Liver (tissue), 9 donors: ENCODE data around the gene MPP3. TPM values are rescaled to one million over a fixed set of nuclear protein-coding genes. Genes with fewer than 3 reads are reported as not detected.

Source experiments
- DNase-seq: peaks from one replicate; pipeline ENCODE4 v3.0.0-alpha.2; 2017; ENCODE audit warnings: low spot score
- H3K27ac ChIP-seq, 2 donors: one replicate each; pipeline ENCODE4 v1.7.0; 2013; ENCODE audit warnings: inconsistent platforms in 2 of 2, low read length in 2 of 2, control low read depth in 1 of 2, low read depth in 1 of 2, mild to moderate bottlenecking in 1 of 2
- H3K27me3 ChIP-seq, 4 donors: one replicate each; pipeline versions ENCODE4 v1.6.1 to v1.7.0; 2013; ENCODE audit warnings: low read length in 3 of 4, inconsistent platforms in 1 of 4, mild to moderate bottlenecking in 1 of 4, moderate library complexity in 1 of 4; ENCODE audit not compliant: control insufficient read depth in 4 of 4, insufficient read depth in 4 of 4
- H3K36me3 ChIP-seq, 4 donors: one replicate each; pipeline versions ENCODE4 v1.6.1 to v1.7.0; 2013; ENCODE audit warnings: low read length in 3 of 4, mild to moderate bottlenecking in 3 of 4, low read depth in 1 of 4, moderate library complexity in 1 of 4; ENCODE audit not compliant: control insufficient read depth in 4 of 4, insufficient read depth in 3 of 4
- H3K4me1 ChIP-seq, 4 donors: one replicate each; pipeline versions ENCODE4 v1.6.1 to v1.7.0; 2013; ENCODE audit warnings: low read length in 3 of 4, mild to moderate bottlenecking in 3 of 4, moderate library complexity in 1 of 4; ENCODE audit not compliant: control insufficient read depth in 4 of 4, insufficient read depth in 4 of 4
- H3K4me3 ChIP-seq, 3 donors: one replicate each; pipeline versions ENCODE4 v1.6.1 to v1.7.0; 2013; ENCODE audit warnings: low read length in 3 of 3, control low read depth in 1 of 3, low read depth in 1 of 3, mild to moderate bottlenecking in 1 of 3
- H3K9ac ChIP-seq, 2 donors: one replicate each; pipeline ENCODE4 v1.7.0; 2013; ENCODE audit warnings: low read length in 2 of 2, mild to moderate bottlenecking in 2 of 2, moderate library complexity in 2 of 2, control low read depth in 1 of 2, low read depth in 1 of 2
- H3K9me3 ChIP-seq, 4 donors: one replicate each; pipeline versions ENCODE4 v1.6.1 to v1.7.0; 2013; ENCODE audit warnings: low read length in 3 of 4; ENCODE audit not compliant: control insufficient read depth in 4 of 4
- EGR1 ChIP-seq, 2 donors: IDR thresholded peaks; 2 replicates each; pipeline ENCODE4 v1.6.1; 2016 to 2018; ENCODE audit warnings: antibody characterized with exemption in 2 of 2, low read depth in 2 of 2
- FOXA1 ChIP-seq: IDR thresholded peaks from 2 replicates; pipeline ENCODE4 v1.6.1; 2016; ENCODE audit warnings: antibody characterized with exemption
- FOXA2 ChIP-seq: IDR thresholded peaks from 2 replicates; pipeline ENCODE4 v1.6.1; 2016; ENCODE audit warnings: antibody characterized with exemption
- GABPA ChIP-seq, 2 donors: IDR thresholded peaks in 1 of 2; conservative IDR thresholded peaks in 1 of 2; 2 replicates each; pipeline ENCODE4 v1.6.1; 2016; ENCODE audit warnings: antibody characterized with exemption in 2 of 2, mild to moderate bottlenecking in 1 of 2, moderate library complexity in 1 of 2
- HNF4A ChIP-seq, 2 donors: conservative IDR thresholded peaks; 2 replicates each; pipeline ENCODE4 v1.6.1; 2016; ENCODE audit warnings: antibody characterized with exemption in 2 of 2, mild to moderate bottlenecking in 2 of 2
- HNF4G ChIP-seq: IDR thresholded peaks from 2 replicates; pipeline ENCODE4 v1.6.1; 2016; ENCODE audit warnings: antibody characterized with exemption
- JUND ChIP-seq, 2 donors: IDR thresholded peaks; 2 replicates each; pipeline ENCODE4 v1.6.1; 2016; ENCODE audit warnings: antibody characterized with exemption in 2 of 2
- NR2F2 ChIP-seq: IDR thresholded peaks from 2 replicates; pipeline ENCODE4 v1.6.1; 2016; ENCODE audit warnings: antibody characterized with exemption
- RAD21 ChIP-seq, 2 donors: IDR thresholded peaks; 2 replicates each; pipeline ENCODE4 v1.6.1; 2016; ENCODE audit warnings: antibody characterized with exemption in 2 of 2, mild to moderate bottlenecking in 2 of 2
- RXRA ChIP-seq, 2 donors: IDR thresholded peaks; 2 replicates each; pipeline ENCODE4 v1.6.1; 2017 to 2018; ENCODE audit warnings: antibody characterized with exemption in 2 of 2, mild to moderate bottlenecking in 1 of 2
- SP1 ChIP-seq: IDR thresholded peaks from 2 replicates; pipeline ENCODE4 v1.6.1; 2018; ENCODE audit warnings: antibody characterized with exemption, mild to moderate bottlenecking
- TAF1 ChIP-seq: conservative IDR thresholded peaks from 2 replicates; pipeline ENCODE4 v1.6.1; 2016; ENCODE audit warnings: antibody characterized with exemption, mild to moderate bottlenecking
- YY1 ChIP-seq: IDR thresholded peaks from 2 replicates; pipeline ENCODE4 v1.6.1; 2016; ENCODE audit warnings: antibody characterized with exemption, mild to moderate bottlenecking
- WGBS: extraction: QIAGEN DNeasy Blood & Tissue Kit; methylation state at CpG from one replicate; pipeline ENCODE4 v1.1.7; 2013; 5-methylcytosine and 5-hydroxymethylcytosine counted together
- polyA plus RNA-seq, 2 donors: library from polyadenylated mRNA; stranded (reverse) in 1 of 2; unstranded in 1 of 2; fragments of 200-250 nt in 1 of 2; fragments of >200 nt in 1 of 2; fragmentation: Nextera tagmentation in 1 of 2; extraction: Ambion mirVana in 1 of 2; gene quantifications; one replicate each; pipeline versions ENCODE4 v1.2.1 to v1.2.3, GENCODE V29; 2013 to 2015
- total RNA-seq, 2 donors: library from RNA; depleted of rRNA; stranded (reverse); fragments of >200 nt; gene quantifications; one replicate each; pipeline ENCODE4 v1.2.3, GENCODE V29; 2014
- TF ChIP-seq, protein P1 (sequence below): fragments of 150-350 bp; IDR thresholded peaks from 2 replicates; pipeline ENCODE4 v1.5.1; 2017; ENCODE audit warnings: improper control_type of control experiment, low read depth, low read length; ENCODE audit not compliant: missing input control
- TF ChIP-seq, protein P2 (sequence below): IDR thresholded peaks from 2 replicates; pipeline ENCODE4 v1.6.1; 2016; ENCODE audit warnings: antibody characterized with exemption, mild to moderate bottlenecking
- TF ChIP-seq, protein P3 (sequence below): IDR thresholded peaks from 2 replicates; pipeline ENCODE4 v1.6.1; 2016; ENCODE audit warnings: antibody characterized with exemption
- TF ChIP-seq, protein P4 (sequence below): IDR thresholded peaks from 2 replicates; pipeline ENCODE4 v1.6.1; 2016; ENCODE audit warnings: antibody characterized with exemption
- TF ChIP-seq, protein P5 (sequence below): IDR thresholded peaks from 2 replicates; pipeline ENCODE4 v1.6.1; 2016; ENCODE audit warnings: antibody characterized with exemption
- donor health status: healthy.
- donor health status: healthy.
- donor health status: healthy.
- donor health status: healthy.
- donor health status: healthy.

Gene MPP3
- total and polyA plus RNA-seq, 4 donors: 0.23 to 1.3 (median 0.72) TPM

DNA sequence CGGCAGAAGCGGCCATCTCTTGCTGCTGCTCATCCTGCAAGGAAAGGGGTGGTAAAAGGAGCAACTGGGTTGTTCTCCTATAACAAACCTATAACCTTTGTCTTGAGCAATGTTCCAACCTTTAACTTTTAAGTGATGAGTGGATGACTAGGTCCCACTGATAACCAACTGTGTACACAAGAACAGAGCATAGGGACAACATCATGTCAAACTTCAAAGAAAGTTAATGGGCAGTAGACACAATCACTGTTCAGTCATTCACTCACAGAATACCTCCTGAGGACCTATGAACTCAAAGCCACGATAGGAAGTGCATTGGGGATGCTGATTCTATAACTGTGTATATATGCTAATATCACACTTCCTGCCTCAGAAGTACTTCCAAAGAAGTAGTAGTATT, 31.1 kb downstream of the MPP3 start:
- H3K36me3 ChIP-seq: no peaks in the 10 kb centered on the region
- WGBS: 78% methylated on average over 3 of the region's 3 CpGs
- no peak overlapping the region for H3K4me3 ChIP-seq
- DNase-seq: no peak
- no peak overlapping the region for H3K9ac ChIP-seq
- no peak overlapping the region for H3K27ac ChIP-seq
- TF ChIP-seq EGR1 (IDR thresholded peaks at IDR 0.05; ENCODE audit: low read depth in 2 of 2) (no peak), FOXA1 (no peak), NR2F2 (no peak), JUND (IDR thresholded peaks at IDR 0.05) (no peak)
- TF ChIP-seq, protein P1, sequence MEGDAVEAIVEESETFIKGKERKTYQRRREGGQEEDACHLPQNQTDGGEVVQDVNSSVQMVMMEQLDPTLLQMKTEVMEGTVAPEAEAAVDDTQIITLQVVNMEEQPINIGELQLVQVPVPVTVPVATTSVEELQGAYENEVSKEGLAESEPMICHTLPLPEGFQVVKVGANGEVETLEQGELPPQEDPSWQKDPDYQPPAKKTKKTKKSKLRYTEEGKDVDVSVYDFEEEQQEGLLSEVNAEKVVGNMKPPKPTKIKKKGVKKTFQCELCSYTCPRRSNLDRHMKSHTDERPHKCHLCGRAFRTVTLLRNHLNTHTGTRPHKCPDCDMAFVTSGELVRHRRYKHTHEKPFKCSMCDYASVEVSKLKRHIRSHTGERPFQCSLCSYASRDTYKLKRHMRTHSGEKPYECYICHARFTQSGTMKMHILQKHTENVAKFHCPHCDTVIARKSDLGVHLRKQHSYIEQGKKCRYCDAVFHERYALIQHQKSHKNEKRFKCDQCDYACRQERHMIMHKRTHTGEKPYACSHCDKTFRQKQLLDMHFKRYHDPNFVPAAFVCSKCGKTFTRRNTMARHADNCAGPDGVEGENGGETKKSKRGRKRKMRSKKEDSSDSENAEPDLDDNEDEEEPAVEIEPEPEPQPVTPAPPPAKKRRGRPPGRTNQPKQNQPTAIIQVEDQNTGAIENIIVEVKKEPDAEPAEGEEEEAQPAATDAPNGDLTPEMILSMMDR: no peak
- TF ChIP-seq, protein P2, sequence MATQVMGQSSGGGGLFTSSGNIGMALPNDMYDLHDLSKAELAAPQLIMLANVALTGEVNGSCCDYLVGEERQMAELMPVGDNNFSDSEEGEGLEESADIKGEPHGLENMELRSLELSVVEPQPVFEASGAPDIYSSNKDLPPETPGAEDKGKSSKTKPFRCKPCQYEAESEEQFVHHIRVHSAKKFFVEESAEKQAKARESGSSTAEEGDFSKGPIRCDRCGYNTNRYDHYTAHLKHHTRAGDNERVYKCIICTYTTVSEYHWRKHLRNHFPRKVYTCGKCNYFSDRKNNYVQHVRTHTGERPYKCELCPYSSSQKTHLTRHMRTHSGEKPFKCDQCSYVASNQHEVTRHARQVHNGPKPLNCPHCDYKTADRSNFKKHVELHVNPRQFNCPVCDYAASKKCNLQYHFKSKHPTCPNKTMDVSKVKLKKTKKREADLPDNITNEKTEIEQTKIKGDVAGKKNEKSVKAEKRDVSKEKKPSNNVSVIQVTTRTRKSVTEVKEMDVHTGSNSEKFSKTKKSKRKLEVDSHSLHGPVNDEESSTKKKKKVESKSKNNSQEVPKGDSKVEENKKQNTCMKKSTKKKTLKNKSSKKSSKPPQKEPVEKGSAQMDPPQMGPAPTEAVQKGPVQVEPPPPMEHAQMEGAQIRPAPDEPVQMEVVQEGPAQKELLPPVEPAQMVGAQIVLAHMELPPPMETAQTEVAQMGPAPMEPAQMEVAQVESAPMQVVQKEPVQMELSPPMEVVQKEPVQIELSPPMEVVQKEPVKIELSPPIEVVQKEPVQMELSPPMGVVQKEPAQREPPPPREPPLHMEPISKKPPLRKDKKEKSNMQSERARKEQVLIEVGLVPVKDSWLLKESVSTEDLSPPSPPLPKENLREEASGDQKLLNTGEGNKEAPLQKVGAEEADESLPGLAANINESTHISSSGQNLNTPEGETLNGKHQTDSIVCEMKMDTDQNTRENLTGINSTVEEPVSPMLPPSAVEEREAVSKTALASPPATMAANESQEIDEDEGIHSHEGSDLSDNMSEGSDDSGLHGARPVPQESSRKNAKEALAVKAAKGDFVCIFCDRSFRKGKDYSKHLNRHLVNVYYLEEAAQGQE: no peak
- TF ChIP-seq, protein P3, sequence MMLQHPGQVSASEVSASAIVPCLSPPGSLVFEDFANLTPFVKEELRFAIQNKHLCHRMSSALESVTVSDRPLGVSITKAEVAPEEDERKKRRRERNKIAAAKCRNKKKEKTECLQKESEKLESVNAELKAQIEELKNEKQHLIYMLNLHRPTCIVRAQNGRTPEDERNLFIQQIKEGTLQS: no peak
- H3K9me3 ChIP-seq: no peaks in the 10 kb centered on the region
- no peaks in the 10 kb centered on the region for H3K27me3 ChIP-seq
- H3K4me1 ChIP-seq: no peaks in the 10 kb centered on the region

DNA sequence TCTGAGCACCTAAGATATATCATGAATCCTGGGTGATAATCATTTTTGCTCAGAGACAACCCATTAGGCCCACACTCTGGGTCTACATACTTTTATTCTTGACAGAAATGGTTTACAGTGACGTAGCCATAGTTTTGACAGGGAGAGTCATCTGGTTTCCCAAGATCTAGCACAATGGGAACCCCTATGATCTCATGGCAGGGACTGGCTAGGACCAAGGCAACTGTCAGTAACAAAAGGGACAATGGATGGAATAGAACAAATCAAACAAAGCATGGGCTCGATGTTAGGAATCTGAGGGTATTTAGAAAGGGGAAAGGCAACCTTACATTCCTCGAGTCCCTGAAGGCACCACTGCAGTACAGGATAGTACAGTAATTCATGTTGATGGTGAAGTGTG, 32.2 kb downstream of the MPP3 start:
- TF ChIP-seq TAF1: no peak
- no peak for TF ChIP-seq RAD21 (IDR thresholded peaks at IDR 0.05)
- TF ChIP-seq, protein P4, sequence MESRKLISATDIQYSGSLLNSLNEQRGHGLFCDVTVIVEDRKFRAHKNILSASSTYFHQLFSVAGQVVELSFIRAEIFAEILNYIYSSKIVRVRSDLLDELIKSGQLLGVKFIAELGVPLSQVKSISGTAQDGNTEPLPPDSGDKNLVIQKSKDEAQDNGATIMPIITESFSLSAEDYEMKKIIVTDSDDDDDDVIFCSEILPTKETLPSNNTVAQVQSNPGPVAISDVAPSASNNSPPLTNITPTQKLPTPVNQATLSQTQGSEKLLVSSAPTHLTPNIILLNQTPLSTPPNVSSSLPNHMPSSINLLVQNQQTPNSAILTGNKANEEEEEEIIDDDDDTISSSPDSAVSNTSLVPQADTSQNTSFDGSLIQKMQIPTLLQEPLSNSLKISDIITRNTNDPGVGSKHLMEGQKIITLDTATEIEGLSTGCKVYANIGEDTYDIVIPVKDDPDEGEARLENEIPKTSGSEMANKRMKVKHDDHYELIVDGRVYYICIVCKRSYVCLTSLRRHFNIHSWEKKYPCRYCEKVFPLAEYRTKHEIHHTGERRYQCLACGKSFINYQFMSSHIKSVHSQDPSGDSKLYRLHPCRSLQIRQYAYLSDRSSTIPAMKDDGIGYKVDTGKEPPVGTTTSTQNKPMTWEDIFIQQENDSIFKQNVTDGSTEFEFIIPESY: no peak
- TF ChIP-seq, protein P5, sequence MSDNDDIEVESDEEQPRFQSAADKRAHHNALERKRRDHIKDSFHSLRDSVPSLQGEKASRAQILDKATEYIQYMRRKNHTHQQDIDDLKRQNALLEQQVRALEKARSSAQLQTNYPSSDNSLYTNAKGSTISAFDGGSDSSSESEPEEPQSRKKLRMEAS: no peak
- TF ChIP-seq FOXA1: no peak
- TF ChIP-seq HNF4G: no peak
- TF ChIP-seq JUND (IDR thresholded peaks at IDR 0.05): no peak
- no peak for TF ChIP-seq HNF4A (conservative IDR thresholded peaks at IDR 0.05)
- TF ChIP-seq SP1: no peak
- no peak for TF ChIP-seq EGR1 (IDR thresholded peaks at IDR 0.05; ENCODE audit: low read depth in 2 of 2)
- no peak for TF ChIP-seq RXRA (IDR thresholded peaks at IDR 0.05)
- TF ChIP-seq YY1: no peak
- TF ChIP-seq, protein P1: no peak
- TF ChIP-seq NR2F2: no peak
- TF ChIP-seq GABPA (IDR thresholded peaks at IDR 0.05 in 1 of 2, conservative IDR thresholded peaks at IDR 0.05 in 1 of 2): no peak
- TF ChIP-seq FOXA2: no peak
- TF ChIP-seq, protein P3: no peak
- TF ChIP-seq, protein P2: no peak
- 95% methylated on average over 3 of the region's 3 CpGs for WGBS
- no peak overlapping the region for H3K9ac ChIP-seq
- H3K27ac ChIP-seq: no peak overlapping the region
- H3K4me3 ChIP-seq: no peak overlapping the region
- no peak for DNase-seq
- H3K9me3 ChIP-seq: no peaks in the 10 kb centered on the region
- no peaks in the 10 kb centered on the region for H3K36me3 ChIP-seq
- no peaks in the 10 kb centered on the region for H3K4me1 ChIP-seq
- H3K27me3 ChIP-seq: no peaks in the 10 kb centered on the region
